OCI-LY7 (cell line): ENCODE measurements around the gene COG8.

Source experiments
- CTCF ChIP-seq: fragments of 200-600 bp; sonication (generic); conservative IDR thresholded peaks from 2 replicates; pipeline ENCODE4 v1.5.1; 2014; ENCODE audit warnings: mild to moderate bottlenecking, antibody characterized with exemption, low read length, moderate library complexity, mixed read lengths
- EZH2phosphoT487 ChIP-seq: fragments of 200-600 bp; sonication (generic); IDR thresholded peaks from 2 replicates; pipeline ENCODE4 v1.6.1; 2018; ENCODE audit warnings: low read depth, borderline replicate concordance, mild to moderate bottlenecking, mixed run types, antibody characterized with exemption, low read length, moderate library complexity, mixed read lengths

- TF ChIP-seq CTCF (no peak), EZH2phosphoT487 (no peak)
Measured at GRCh38 chr16:69301187-69301586, 38.2 kb downstream of the COG8 start.
